IPS-18a (cell line): ENCODE measurements around the gene MRPL2.

ENCODE experiments used
- H3K27ac ChIP-seq: one replicate; pipeline ENCODE4 v1.5.1; 2013; ENCODE audit warnings: low read length
- H3K27me3 ChIP-seq: one replicate; pipeline ENCODE4 v1.6.1; 2013; ENCODE audit warnings: mild to moderate bottlenecking, low read length; ENCODE audit not compliant: control insufficient read depth, insufficient read depth
- H3K36me3 ChIP-seq: one replicate; pipeline ENCODE4 v1.6.1; 2013; ENCODE audit warnings: low read depth, low read length; ENCODE audit not compliant: control insufficient read depth
- H3K4me1 ChIP-seq: one replicate; pipeline ENCODE4 v1.6.1; 2013; ENCODE audit warnings: low read depth, low read length; ENCODE audit not compliant: control insufficient read depth
- H3K4me3 ChIP-seq: one replicate; pipeline ENCODE4 v1.5.1; 2013; ENCODE audit warnings: low read length
- H3K9ac ChIP-seq: one replicate; pipeline ENCODE4 v1.6.1; 2013; ENCODE audit warnings: mild to moderate bottlenecking, low read length, moderate library complexity
- H3K9me3 ChIP-seq: one replicate; pipeline ENCODE4 v1.6.1; 2013; ENCODE audit warnings: low read depth, low read length; ENCODE audit not compliant: control insufficient read depth

The MRPL2 gene

DNA sequence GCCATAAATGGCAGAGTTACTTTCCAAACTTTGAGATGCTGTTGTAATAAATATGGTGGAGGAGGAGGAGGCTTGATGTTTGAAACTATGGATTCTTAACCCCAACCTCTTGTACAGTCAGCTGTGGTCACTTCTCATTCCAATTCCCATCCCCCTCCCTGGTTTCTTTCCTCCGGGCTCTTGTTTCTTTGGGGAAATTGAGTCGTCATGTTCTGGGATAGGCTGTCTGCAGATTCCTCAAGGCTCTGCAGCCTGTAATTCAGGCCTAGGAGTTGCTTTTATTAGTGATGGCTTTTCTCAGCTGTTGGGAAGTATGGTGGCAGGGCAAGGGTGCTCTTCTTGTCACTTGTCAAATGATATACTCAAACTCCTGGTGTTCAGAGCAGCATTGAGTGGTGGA, 19.5 kb upstream of the MRPL2 start:
- Histone ChIP-seq H3K9ac (no peak overlapping the region), H3K4me1 (peaks cover 32% of the 10 kb centered on the region), H3K27ac (no peak overlapping the region)

DNA sequence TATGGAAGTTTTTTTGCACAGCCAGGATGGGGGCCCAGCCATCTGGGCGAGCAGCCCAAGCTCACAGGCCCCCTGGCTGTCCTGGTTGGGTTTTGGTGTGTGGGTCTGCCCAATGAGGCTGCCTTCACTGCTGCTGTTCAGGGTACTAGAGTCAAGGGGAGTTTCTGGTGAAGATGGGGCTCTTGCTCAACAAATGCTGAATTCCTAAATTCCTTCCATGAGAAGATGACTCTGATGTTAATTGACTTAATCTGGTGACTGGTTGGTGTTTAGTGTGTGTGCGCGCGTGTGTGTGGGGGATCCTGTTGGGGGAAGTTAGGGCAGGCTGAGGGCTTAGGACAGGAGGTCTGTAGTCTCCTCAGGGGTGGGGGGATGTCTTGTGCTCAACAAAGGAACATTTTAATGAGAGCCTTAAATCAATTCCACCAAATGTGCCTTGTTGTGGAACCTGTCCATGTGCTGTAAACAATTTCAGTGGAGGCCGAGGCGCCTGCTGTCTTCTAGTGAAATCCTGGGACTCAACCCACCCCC, 18.8 kb upstream of the MRPL2 start:
- H3K27me3 ChIP-seq, result no peaks in the 10 kb centered on the region
- H3K4me1 ChIP-seq, result peaks cover 32% of the 10 kb centered on the region
- H3K36me3 ChIP-seq, result no peaks in the 10 kb centered on the region
- no peak overlapping the region for H3K9ac ChIP-seq
- H3K27ac ChIP-seq, result no peak overlapping the region
- H3K4me3 ChIP-seq, result peak overlapping the region; percentile 97
- H3K9me3 ChIP-seq, result no peaks in the 10 kb centered on the region

More for the DNA sequence above, 19.5 kb upstream of the MRPL2 start:
- Histone ChIP-seq H3K27me3 (no peaks in the 10 kb centered on the region), H3K36me3 (no peaks in the 10 kb centered on the region), H3K4me3 (no peak overlapping the region), H3K9me3 (no peaks in the 10 kb centered on the region)

DNA sequence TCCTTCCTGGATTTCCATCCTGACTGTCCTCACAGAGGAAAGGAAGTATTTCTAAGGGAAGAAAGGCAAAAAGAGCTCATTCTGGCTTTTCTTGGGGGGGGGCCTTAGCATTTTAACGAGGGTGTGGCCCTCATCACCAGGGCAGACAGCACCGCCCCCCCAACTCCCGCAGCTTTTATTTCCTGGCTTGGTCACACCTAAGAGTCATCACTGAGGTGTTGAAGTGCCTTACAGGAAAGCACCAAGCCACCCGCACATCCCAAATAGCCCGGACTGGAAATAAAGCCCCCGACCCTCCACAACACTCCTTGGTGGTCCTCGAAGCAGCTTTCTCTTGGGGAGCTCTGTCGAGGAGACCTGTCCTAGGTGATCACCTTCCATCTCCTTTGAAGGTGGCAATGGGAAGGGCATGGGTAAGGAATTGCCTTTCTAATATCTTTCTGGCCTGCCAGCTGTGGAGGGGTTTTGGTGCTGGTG, 18.1 kb upstream of the MRPL2 start:
- Histone ChIP-seq H3K9me3 (no peaks in the 10 kb centered on the region), H3K27ac (no peak overlapping the region), H3K4me1 (peaks cover 32% of the 10 kb centered on the region), H3K4me3 (peak overlapping the region; percentile 97), H3K27me3 (no peaks in the 10 kb centered on the region), H3K36me3 (no peaks in the 10 kb centered on the region), H3K9ac (peak overlapping the region; percentile 88)

DNA sequence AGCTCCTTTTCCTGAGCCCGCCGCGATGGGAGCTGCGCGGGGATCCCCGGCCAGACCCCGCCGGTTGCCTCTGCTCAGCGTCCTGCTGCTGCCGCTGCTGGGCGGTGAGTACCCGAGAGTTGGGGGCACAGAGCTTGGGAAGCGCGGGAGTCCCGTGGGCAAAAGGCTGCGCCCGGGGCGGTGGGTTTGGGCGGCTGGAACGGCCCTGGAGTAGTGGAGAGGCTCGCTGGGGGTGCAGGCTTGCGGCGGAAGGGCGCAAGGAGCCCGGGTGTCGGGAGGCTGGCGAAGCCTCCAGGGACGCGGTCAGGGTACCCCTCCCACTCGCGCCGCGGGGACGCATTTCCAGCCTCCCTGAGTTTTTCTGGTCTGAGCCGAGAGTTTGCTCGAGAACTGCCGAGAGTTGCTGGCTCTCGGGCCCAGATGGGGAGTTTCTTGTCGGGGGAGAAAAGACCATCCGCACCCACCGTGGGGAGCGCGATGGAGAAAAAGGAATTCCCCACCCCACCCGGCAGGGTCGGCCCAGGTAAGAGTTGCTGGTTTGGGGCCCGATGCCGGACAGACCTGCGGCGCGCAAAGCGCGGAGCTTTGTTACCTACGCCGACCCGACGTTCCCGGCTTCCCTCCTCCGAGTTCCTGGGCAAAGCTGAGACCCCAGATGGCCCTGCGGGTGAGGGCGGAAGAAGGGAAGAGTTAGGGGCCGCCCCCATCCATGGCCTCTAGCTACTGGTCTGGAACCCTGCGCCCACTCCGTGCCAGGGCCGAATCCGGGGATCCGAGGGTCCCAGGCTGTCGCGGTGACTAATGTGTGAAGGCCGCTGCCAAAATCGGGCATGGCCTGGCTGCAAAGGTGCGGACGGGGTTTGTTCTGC, 17.5 kb upstream of the MRPL2 start:
- Histone ChIP-seq H3K27me3 (no peaks in the 10 kb centered on the region), H3K9me3 (no peaks in the 10 kb centered on the region), H3K9ac (peak overlapping the region; percentile 88), H3K4me1 (peaks cover 32% of the 10 kb centered on the region), H3K27ac (peak overlapping the region; percentile 59), H3K36me3 (no peaks in the 10 kb centered on the region), H3K4me3 (peak overlapping the region; percentile 97)

DNA sequence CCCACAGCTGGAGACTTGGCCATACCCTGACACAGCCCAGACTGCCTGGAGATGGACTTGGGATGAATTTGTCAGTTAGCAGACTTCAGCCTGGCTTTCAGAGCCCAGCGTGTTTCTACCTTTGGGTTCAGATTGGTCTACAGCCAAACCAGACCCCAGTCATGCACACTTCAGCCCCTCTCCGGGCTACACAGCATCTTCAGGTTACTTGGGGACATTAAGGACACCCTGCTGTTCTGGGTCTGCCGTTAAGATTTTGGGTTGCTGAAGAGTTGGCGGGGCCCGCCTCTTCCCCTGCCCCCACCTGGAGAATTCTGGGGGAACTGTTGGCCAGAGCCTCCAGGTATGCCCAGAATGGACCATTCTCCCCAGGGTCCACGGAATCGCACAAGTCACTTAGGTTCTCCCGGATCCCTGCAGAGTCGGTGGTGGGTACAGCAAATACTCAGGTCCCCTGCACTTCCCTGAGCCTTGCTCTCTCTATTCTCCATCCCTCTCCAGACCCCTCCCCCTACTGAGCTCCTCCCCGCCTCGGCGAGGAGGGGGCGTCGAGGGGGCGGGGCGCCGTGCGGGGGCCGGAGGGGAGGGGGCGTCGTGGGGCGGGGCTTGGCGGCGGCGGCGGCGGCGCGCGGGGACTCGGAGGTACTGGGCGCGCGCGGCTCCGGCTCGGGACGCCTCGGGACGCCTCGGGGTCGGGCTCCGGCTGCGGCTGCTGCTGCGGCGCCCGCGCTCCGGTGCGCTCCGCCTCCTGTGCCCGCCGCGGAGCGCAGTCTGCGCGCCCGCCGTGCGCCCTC, 16.6 kb upstream of the MRPL2 start, which contains the start of gene PTK7:
TSS of gene PTK7 (plus strand) at position 645 of the 794 bp plus-strand sequence. CDS start 175 bp downstream, outside the sequence.
- Histone ChIP-seq H3K36me3 (no peaks in the 10 kb centered on the region), H3K9ac (peak within 1 kb of the TSS; percentile 88), H3K4me3 (peak within 1 kb of the TSS; percentile 97), H3K9me3 (no peaks in the 10 kb centered on the region), H3K27ac (peak within 1 kb of the TSS; percentile 59), H3K27me3 (no peaks in the 10 kb centered on the region), H3K4me1 (peaks cover 32% of the 10 kb centered on the region)

DNA sequence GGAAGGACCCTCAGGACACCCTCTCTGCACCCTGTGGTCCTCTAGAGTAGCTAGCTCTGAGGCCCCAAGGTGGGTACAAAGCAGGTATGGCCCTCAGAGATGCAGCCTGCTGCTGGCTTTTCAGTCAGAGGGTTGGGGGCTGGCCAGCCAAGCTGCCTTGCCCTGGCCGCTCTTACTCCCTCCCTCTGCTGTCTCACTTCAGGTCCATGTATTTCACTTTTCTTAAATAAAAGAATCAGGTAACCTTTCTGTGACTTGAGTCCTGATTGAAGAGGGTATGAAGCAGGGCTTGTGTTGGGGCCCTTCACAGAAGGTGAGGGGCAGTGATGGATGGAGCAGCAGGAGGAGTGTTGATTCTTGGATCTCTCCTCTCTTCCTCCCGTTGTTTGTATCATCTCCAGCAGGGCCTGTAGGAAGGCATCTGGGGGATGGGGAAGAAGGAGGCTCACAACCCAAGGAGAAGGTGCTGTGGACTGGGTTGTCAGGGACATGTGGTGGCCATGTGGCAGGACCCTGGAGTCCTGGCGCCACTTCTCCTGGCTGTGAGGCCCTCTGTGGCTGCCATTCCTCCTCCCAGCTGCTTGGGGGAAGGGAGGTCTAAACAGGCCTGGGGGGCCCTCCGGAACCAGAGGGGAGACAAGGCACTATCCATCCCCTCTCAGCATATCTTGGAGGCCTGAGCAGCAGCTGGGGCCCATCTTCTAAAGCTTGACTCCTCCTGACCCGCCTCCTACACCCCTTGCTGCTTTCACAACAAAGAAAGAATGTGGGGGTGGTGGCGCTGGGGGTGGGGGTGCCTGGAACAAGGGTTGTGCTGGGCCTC, 15.8 kb upstream of the MRPL2 start:
- Histone ChIP-seq H3K27me3 (no peaks in the 10 kb centered on the region), H3K36me3 (no peaks in the 10 kb centered on the region), H3K4me3 (peak overlapping the region; percentile 56), H3K9me3 (no peaks in the 10 kb centered on the region), H3K27ac (peak overlapping the region; percentile 10), H3K9ac (no peak overlapping the region), H3K4me1 (peaks cover 32% of the 10 kb centered on the region)

DNA sequence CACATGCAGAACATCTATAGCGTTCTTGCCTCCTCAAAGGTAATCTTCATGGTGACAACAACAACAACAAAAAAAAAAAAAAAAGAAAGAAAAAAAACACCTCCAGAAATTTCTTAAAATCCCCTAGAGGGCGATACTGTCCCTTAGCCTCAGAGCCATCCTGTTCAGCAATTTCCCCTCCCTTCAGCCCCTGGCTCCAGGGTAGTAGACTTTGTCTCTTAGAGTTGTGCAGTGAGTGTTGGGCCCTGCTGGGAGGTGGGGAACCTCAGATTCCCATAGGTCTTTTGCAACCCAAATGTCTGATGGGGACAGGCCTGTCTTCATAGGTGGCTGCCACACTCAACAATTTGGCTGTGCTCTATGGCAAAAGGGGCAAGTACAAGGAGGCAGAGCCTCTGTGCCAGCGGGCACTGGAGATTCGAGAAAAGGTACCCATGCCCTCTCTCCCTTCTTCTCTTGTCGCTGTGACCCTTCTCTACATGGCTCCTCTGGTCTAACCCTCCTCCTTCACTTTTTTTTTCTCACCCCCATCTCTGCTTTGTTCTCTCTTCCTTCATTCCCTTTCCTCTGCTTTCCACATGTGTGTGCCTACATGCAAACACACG, 10.9 kb upstream of the MRPL2 start:
- H3K27ac ChIP-seq, result no peak overlapping the region
- peaks cover 8% of the 10 kb centered on the region for H3K4me1 ChIP-seq
- no peaks in the 10 kb centered on the region for H3K36me3 ChIP-seq
- H3K4me3 ChIP-seq, result no peak overlapping the region
- H3K27me3 ChIP-seq, result no peaks in the 10 kb centered on the region
- H3K9ac ChIP-seq, result no peak overlapping the region
- H3K9me3 ChIP-seq, result no peaks in the 10 kb centered on the region

DNA sequence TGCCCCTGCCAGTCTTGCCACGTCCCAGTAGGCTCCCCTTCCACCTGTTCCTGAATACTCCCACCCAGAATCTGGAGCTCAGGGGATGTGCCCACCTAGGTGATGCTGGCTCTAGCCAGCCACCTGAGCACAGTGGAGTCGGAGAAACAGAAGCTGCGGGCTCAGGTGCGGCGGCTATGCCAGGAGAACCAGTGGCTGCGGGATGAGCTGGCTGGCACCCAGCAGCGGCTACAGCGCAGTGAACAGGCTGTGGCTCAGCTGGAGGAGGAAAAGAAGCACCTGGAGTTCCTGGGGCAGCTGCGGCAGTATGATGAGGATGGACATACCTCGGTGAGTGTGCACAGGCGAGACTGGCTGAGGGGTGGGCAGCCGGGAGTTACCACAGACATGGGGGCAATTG, 3.6 kb upstream of the MRPL2 start:
- Histone ChIP-seq H3K9me3 (no peaks in the 10 kb centered on the region), H3K36me3 (no peaks in the 10 kb centered on the region), H3K27me3 (no peaks in the 10 kb centered on the region), H3K27ac (no peak overlapping the region), H3K4me3 (no peak overlapping the region), H3K9ac (no peak overlapping the region), H3K4me1 (peaks cover 7% of the 10 kb centered on the region)

DNA sequence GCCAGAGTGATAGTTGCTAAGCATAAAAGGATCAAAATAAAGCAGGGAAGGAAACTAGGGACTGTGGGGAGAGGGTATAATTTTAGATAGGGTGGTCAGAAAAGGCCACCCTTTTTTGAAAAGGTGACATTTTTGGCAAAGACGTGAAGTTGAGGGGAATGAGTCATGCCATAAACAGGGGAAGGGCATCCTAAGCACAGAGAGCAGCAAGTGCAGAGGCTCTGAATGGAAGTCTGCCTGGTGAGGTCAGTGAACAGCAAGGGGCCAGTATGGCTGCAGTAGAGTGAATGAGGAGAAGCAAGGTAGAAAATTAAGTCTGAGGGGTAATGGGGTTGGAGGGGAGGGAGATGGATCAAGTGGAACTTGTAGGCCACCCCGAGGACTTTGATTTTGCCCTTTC, 2.6 kb upstream of the MRPL2 start:
- H3K27ac ChIP-seq, result no peak overlapping the region
- H3K4me3 ChIP-seq, result no peak overlapping the region
- H3K9me3 ChIP-seq, result no peaks in the 10 kb centered on the region
- peaks cover 7% of the 10 kb centered on the region for H3K4me1 ChIP-seq
- no peaks in the 10 kb centered on the region for H3K27me3 ChIP-seq
- H3K9ac ChIP-seq, result no peak overlapping the region
- no peaks in the 10 kb centered on the region for H3K36me3 ChIP-seq

DNA sequence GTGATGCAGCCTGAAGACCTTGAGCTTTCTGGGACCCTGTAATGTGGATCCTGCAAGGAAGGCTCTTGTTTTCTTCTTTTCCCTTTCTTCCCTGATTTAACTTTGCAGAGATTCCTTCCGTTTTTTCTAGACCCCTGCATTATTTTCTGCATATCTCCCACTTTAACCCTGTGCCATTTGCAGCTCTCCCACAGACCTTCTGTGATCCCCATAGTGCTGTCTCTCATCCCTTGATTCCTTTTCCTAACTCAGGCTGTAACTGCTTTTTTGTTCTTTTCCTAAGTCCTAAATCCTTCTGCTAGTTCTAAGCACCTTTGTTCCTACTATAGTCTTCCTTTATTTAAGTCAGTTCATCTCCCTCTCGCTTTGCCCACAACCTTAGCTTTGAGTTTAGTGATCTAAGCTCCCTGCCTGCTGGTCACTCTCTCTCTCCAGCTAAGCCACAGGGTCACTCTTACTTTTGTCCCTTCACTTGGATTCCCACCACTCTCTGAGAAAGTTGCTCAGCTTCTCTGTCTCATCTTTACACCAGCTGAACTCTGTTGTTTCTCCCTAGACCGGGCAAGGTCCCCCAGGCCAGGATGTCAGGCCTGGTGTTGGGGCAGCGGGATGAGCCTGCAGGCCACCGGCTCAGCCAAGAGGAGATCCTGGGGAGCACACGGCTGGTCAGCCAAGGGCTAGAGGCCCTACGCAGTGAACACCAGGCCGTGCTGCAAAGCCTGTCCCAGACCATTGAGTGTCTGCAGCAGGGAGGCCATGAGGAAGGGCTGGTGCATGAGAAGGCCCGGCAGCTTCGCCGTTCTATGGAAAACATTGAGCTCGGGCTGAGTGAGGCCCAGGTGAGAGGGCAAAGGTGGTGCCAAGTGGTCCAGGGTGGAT, 1.8 kb upstream of the MRPL2 start:
- Histone ChIP-seq H3K4me1 (peaks cover 7% of the 10 kb centered on the region), H3K36me3 (peaks cover 4% of the 10 kb centered on the region), H3K27ac (no peak overlapping the region), H3K9ac (no peak overlapping the region), H3K27me3 (no peaks in the 10 kb centered on the region), H3K4me3 (peak overlapping the region; percentile 87), H3K9me3 (no peaks in the 10 kb centered on the region)
